ENCODE results near the gene RPL11.

The RPL11 gene

GRCh38 chr1:23657659-23658275 is 33.8 kb upstream of the RPL11 start:
- Histone ChIP-seq H3K36me3 (ENCODE audit: control insufficient read depth, insufficient read depth, low read length) (no peaks in the 10 kb centered on the region), H3K27me3 (ENCODE audit: control insufficient read depth, insufficient read depth, low read length) (no peaks in the 10 kb centered on the region), H3K27ac (ENCODE audit: low read length) (no peak overlapping the region), H3K9me3 (ENCODE audit: control insufficient read depth, insufficient read depth, low read length) (no peaks in the 10 kb centered on the region), H3K4me1 (ENCODE audit: control insufficient read depth, insufficient read depth, low read length) (no peaks in the 10 kb centered on the region), H3K4me3 (ENCODE audit: low read length) (no peak overlapping the region)
- DNase-seq (ENCODE audit: low read depth, low spot score): peak; percentile 58
- no CpG with 5 or more reads among the region's 7 CpGs for WGBS (ENCODE audit: insufficient coverage, insufficient read length)

- H3K9me3 ChIP-seq (ENCODE audit: control insufficient read depth, insufficient read depth, low read length): no peaks in the 10 kb centered on the region
- no peak overlapping the region for H3K27ac ChIP-seq (ENCODE audit: low read length)
- H3K36me3 ChIP-seq (ENCODE audit: control insufficient read depth, insufficient read depth, low read length): no peaks in the 10 kb centered on the region
- DNase-seq (ENCODE audit: low read depth, low spot score): no peak
- WGBS (ENCODE audit: insufficient coverage, insufficient read length): no CpG with 5 or more reads among the region's 9 CpGs
- no peaks in the 10 kb centered on the region for H3K4me1 ChIP-seq (ENCODE audit: control insufficient read depth, insufficient read depth, low read length)
- H3K27me3 ChIP-seq (ENCODE audit: control insufficient read depth, insufficient read depth, low read length): no peaks in the 10 kb centered on the region
- no peak overlapping the region for H3K4me3 ChIP-seq (ENCODE audit: low read length)
Observed at GRCh38 chr1:23660671-23661070, 30.9 kb upstream of the RPL11 start.

- no CpG with 5 or more reads among the region's 4 CpGs for WGBS (ENCODE audit: insufficient coverage, insufficient read length)
- Histone ChIP-seq H3K36me3 (ENCODE audit: control insufficient read depth, insufficient read depth, low read length) (no peaks in the 10 kb centered on the region), H3K27ac (ENCODE audit: low read length) (no peak overlapping the region), H3K27me3 (ENCODE audit: control insufficient read depth, insufficient read depth, low read length) (no peaks in the 10 kb centered on the region), H3K4me1 (ENCODE audit: control insufficient read depth, insufficient read depth, low read length) (no peaks in the 10 kb centered on the region), H3K9me3 (ENCODE audit: control insufficient read depth, insufficient read depth, low read length) (no peaks in the 10 kb centered on the region), H3K4me3 (ENCODE audit: low read length) (no peak overlapping the region)
- no peak for DNase-seq (ENCODE audit: low read depth, low spot score)
Observed at GRCh38 chr1:23661887-23662286, 29.7 kb upstream of the RPL11 start.

GRCh38 chr1:23664837-23665795 is 26.5 kb upstream of the RPL11 start:
- H3K27ac ChIP-seq (ENCODE audit: low read length): no peak overlapping the region
- WGBS (ENCODE audit: insufficient coverage, insufficient read length): no CpG with 5 or more reads among the region's 11 CpGs
- DNase-seq (ENCODE audit: low read depth, low spot score): peak; percentile 27
- H3K4me3 ChIP-seq (ENCODE audit: low read length): no peak overlapping the region
- no peaks in the 10 kb centered on the region for H3K4me1 ChIP-seq (ENCODE audit: control insufficient read depth, insufficient read depth, low read length)
- no peaks in the 10 kb centered on the region for H3K27me3 ChIP-seq (ENCODE audit: control insufficient read depth, insufficient read depth, low read length)
- no peaks in the 10 kb centered on the region for H3K9me3 ChIP-seq (ENCODE audit: control insufficient read depth, insufficient read depth, low read length)
- H3K36me3 ChIP-seq (ENCODE audit: control insufficient read depth, insufficient read depth, low read length): no peaks in the 10 kb centered on the region

GRCh38 chr1:23667411-23667810 is 24.2 kb upstream of the RPL11 start:
- no peaks in the 10 kb centered on the region for H3K36me3 ChIP-seq (ENCODE audit: control insufficient read depth, insufficient read depth, low read length)
- WGBS (ENCODE audit: insufficient coverage, insufficient read length): no CpG with 5 or more reads among the region's 4 CpGs
- no peaks in the 10 kb centered on the region for H3K4me1 ChIP-seq (ENCODE audit: control insufficient read depth, insufficient read depth, low read length)
- no peak overlapping the region for H3K4me3 ChIP-seq (ENCODE audit: low read length)
- no peak overlapping the region for H3K27ac ChIP-seq (ENCODE audit: low read length)
- no peaks in the 10 kb centered on the region for H3K9me3 ChIP-seq (ENCODE audit: control insufficient read depth, insufficient read depth, low read length)
- no peaks in the 10 kb centered on the region for H3K27me3 ChIP-seq (ENCODE audit: control insufficient read depth, insufficient read depth, low read length)
- no peak for DNase-seq (ENCODE audit: low read depth, low spot score)

- Histone ChIP-seq H3K9me3 (ENCODE audit: control insufficient read depth, insufficient read depth, low read length) (no peaks in the 10 kb centered on the region), H3K4me3 (ENCODE audit: low read length) (no peak overlapping the region), H3K4me1 (ENCODE audit: control insufficient read depth, insufficient read depth, low read length) (no peaks in the 10 kb centered on the region), H3K36me3 (ENCODE audit: control insufficient read depth, insufficient read depth, low read length) (no peaks in the 10 kb centered on the region), H3K27me3 (ENCODE audit: control insufficient read depth, insufficient read depth, low read length) (no peaks in the 10 kb centered on the region), H3K27ac (ENCODE audit: low read length) (no peak overlapping the region)
- no CpG with 5 or more reads among the region's 2 CpGs for WGBS (ENCODE audit: insufficient coverage, insufficient read length)
- DNase-seq (ENCODE audit: low read depth, low spot score): no peak
Observed at GRCh38 chr1:23670709-23671108, 20.9 kb upstream of the RPL11 start.

GRCh38 chr1:23673086-23673813 is 18.4 kb upstream of the RPL11 start:
- no peak for DNase-seq (ENCODE audit: low read depth, low spot score)
- no peaks in the 10 kb centered on the region for H3K9me3 ChIP-seq (ENCODE audit: control insufficient read depth, insufficient read depth, low read length)
- H3K27me3 ChIP-seq (ENCODE audit: control insufficient read depth, insufficient read depth, low read length): no peaks in the 10 kb centered on the region
- no peaks in the 10 kb centered on the region for H3K36me3 ChIP-seq (ENCODE audit: control insufficient read depth, insufficient read depth, low read length)
- no CpG with 5 or more reads among the region's 6 CpGs for WGBS (ENCODE audit: insufficient coverage, insufficient read length)
- H3K4me3 ChIP-seq (ENCODE audit: low read length): no peak overlapping the region
- H3K27ac ChIP-seq (ENCODE audit: low read length): no peak overlapping the region
- no peaks in the 10 kb centered on the region for H3K4me1 ChIP-seq (ENCODE audit: control insufficient read depth, insufficient read depth, low read length)

- H3K27me3 ChIP-seq (ENCODE audit: control insufficient read depth, insufficient read depth, low read length): no peaks in the 10 kb centered on the region
- no peak overlapping the region for H3K27ac ChIP-seq (ENCODE audit: low read length)
- no CpG with 5 or more reads among the region's 4 CpGs for WGBS (ENCODE audit: insufficient coverage, insufficient read length)
- no peaks in the 10 kb centered on the region for H3K36me3 ChIP-seq (ENCODE audit: control insufficient read depth, insufficient read depth, low read length)
- H3K4me3 ChIP-seq (ENCODE audit: low read length): no peak overlapping the region
- no peaks in the 10 kb centered on the region for H3K9me3 ChIP-seq (ENCODE audit: control insufficient read depth, insufficient read depth, low read length)
- no peaks in the 10 kb centered on the region for H3K4me1 ChIP-seq (ENCODE audit: control insufficient read depth, insufficient read depth, low read length)
- DNase-seq (ENCODE audit: low read depth, low spot score): no peak
Observed at GRCh38 chr1:23679815-23680214, 11.8 kb upstream of the RPL11 start.

GRCh38 chr1:23682946-23683345 is 8.7 kb upstream of the RPL11 start:
- DNase-seq (ENCODE audit: low read depth, low spot score): no peak
- H3K27ac ChIP-seq (ENCODE audit: low read length): no peak overlapping the region

GRCh38 chr1:23684415-23684814 is 7.2 kb upstream of the RPL11 start:
- no peak overlapping the region for H3K4me3 ChIP-seq (ENCODE audit: low read length)
- no peaks in the 10 kb centered on the region for H3K4me1 ChIP-seq (ENCODE audit: control insufficient read depth, insufficient read depth, low read length)
- no CpG with 5 or more reads among the region's 2 CpGs for WGBS (ENCODE audit: insufficient coverage, insufficient read length)
- H3K9me3 ChIP-seq (ENCODE audit: control insufficient read depth, insufficient read depth, low read length): no peaks in the 10 kb centered on the region
- H3K27me3 ChIP-seq (ENCODE audit: control insufficient read depth, insufficient read depth, low read length): no peaks in the 10 kb centered on the region
- H3K36me3 ChIP-seq (ENCODE audit: control insufficient read depth, insufficient read depth, low read length): no peaks in the 10 kb centered on the region
- no peak overlapping the region for H3K27ac ChIP-seq (ENCODE audit: low read length)
- DNase-seq (ENCODE audit: low read depth, low spot score): no peak

More at GRCh38 chr1:23682946-23683345, 8.7 kb upstream of the RPL11 start:
- Histone ChIP-seq H3K27me3 (ENCODE audit: control insufficient read depth, insufficient read depth, low read length) (no peaks in the 10 kb centered on the region), H3K4me3 (ENCODE audit: low read length) (no peak overlapping the region), H3K36me3 (ENCODE audit: control insufficient read depth, insufficient read depth, low read length) (no peaks in the 10 kb centered on the region), H3K4me1 (ENCODE audit: control insufficient read depth, insufficient read depth, low read length) (no peaks in the 10 kb centered on the region), H3K9me3 (ENCODE audit: control insufficient read depth, insufficient read depth, low read length) (no peaks in the 10 kb centered on the region)

All from iPS DF 6.9 (cell line).